ENCODE data around the gene PAX1. TPM values are rescaled to one million over a fixed set of nuclear protein-coding genes. Genes with fewer than 3 reads are reported as not detected.

PAX1 gene
- total RNA-seq, 1 donor = under 0.01 TPM

- H3K36me3 ChIP-seq (ENCODE audit: insufficient read depth, low read length) = no peaks in the 10 kb centered on the region
- H3K4me1 ChIP-seq (ENCODE audit: insufficient read depth, low read length) = no peaks in the 10 kb centered on the region
- no peak for DNase-seq (ENCODE audit: insufficient read length, low spot score, missing footprints)
- no peak for TF ChIP-seq CTCF (IDR thresholded peaks at IDR 0.05; ENCODE audit: extremely low read depth, low read depth, low read length)
- no peak overlapping the region for H3K4me3 ChIP-seq (ENCODE audit: insufficient read depth, low read length)
- H2AFZ ChIP-seq (ENCODE audit: low read length) = no peak overlapping the region
- H3K27ac ChIP-seq (ENCODE audit: low read depth, low read length) = no peak overlapping the region
- peaks cover 23% of the 10 kb centered on the region for H3K27me3 ChIP-seq (ENCODE audit: insufficient read depth, low read length)
- H3K79me2 ChIP-seq (ENCODE audit: insufficient read depth, low read length) = no peaks in the 10 kb centered on the region
- no peaks in the 10 kb centered on the region for H4K20me1 ChIP-seq (ENCODE audit: insufficient read depth, low read length)
- H3K4me2 ChIP-seq (ENCODE audit: insufficient read depth, low read length) = no peak overlapping the region
- H3K9me3 ChIP-seq (ENCODE audit: low read depth, low read length) = no peaks in the 10 kb centered on the region
These were observed 4.9 kb downstream of the PAX1 start for GRCh38 chr20:21710341-21710740.

DNA sequence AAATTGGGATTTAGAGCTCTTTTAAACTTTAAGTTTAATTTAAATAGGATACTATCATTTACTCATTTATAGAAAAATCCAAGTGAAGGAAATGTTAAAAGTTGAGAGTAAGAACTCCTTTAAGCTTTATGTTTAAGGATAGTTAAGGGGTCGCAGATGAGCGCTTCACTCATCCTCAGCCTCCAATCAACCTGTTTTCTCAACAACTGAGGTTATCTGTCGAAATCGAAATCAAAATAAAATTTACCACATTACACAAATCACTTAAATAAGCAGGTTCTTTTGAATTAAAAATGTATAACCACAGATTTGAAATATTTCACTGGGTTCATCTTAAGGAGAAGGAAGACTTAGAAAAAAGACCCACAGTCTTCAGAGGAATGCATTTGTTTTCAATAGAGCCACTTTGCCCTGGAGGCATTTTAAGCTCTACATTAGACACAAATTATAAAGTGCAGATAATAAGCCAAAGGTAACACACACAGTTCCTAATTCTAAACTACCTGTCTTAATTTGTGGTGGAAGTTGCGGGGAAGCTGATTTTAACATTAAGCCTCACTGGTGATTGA lies 5.5 kb downstream of the PAX1 start:
- no peak for TF ChIP-seq CTCF (IDR thresholded peaks at IDR 0.05; ENCODE audit: extremely low read depth, low read depth, low read length)
- H3K27me3 ChIP-seq (ENCODE audit: insufficient read depth, low read length) = peaks cover 23% of the 10 kb centered on the region
- H3K4me1 ChIP-seq (ENCODE audit: insufficient read depth, low read length) = no peaks in the 10 kb centered on the region
- no peak overlapping the region for H3K4me3 ChIP-seq (ENCODE audit: insufficient read depth, low read length)
- no peak overlapping the region for H3K4me2 ChIP-seq (ENCODE audit: insufficient read depth, low read length)
- H3K36me3 ChIP-seq (ENCODE audit: insufficient read depth, low read length) = no peaks in the 10 kb centered on the region
- peak; percentile 77 for DNase-seq (ENCODE audit: insufficient read length, low spot score, missing footprints)
- H3K9me3 ChIP-seq (ENCODE audit: low read depth, low read length) = no peaks in the 10 kb centered on the region
- no peaks in the 10 kb centered on the region for H4K20me1 ChIP-seq (ENCODE audit: insufficient read depth, low read length)
- no peak overlapping the region for H2AFZ ChIP-seq (ENCODE audit: low read length)
- H3K79me2 ChIP-seq (ENCODE audit: insufficient read depth, low read length) = no peaks in the 10 kb centered on the region
- H3K27ac ChIP-seq (ENCODE audit: low read depth, low read length) = no peak overlapping the region

DNA sequence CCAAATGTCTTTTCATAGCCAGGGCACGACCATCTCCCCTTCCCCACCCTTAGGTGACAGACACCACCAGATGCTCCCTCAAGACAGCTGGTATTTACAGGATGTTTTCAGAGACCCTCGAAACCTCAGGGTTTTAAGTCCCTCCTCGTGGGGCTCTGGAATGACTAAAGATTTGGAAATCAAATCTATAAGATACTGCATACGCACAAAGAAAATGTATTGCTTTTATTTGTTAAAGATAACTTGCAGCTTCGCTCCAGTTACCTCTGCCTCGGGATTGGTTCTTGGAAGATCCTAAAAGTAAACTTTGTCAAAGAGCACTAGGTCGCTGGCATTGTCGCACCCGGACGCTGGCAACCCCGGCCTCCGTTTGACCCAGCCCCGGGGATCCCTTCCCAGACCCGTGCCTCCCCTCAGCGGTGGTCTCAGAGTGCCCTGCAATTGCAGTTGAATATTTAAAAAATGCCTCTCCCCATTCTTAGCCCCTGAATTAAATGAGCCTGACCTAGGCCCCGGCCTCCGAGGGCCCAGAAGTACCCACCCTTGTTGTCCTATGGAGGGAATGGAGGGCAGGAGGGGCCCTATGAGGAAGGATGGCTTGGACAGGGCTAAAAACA lies 7.1 kb downstream of the PAX1 start:
- H3K27me3 ChIP-seq (ENCODE audit: insufficient read depth, low read length) = peaks cover 14% of the 10 kb centered on the region
- no peak for DNase-seq (ENCODE audit: insufficient read length, low spot score, missing footprints)
- no peaks in the 10 kb centered on the region for H4K20me1 ChIP-seq (ENCODE audit: insufficient read depth, low read length)

More for the DNA sequence above, 7.1 kb downstream of the PAX1 start:
- H3K9me3 ChIP-seq (ENCODE audit: low read depth, low read length) = no peaks in the 10 kb centered on the region
- no peak overlapping the region for H3K4me3 ChIP-seq (ENCODE audit: insufficient read depth, low read length)
- H3K4me1 ChIP-seq (ENCODE audit: insufficient read depth, low read length) = no peaks in the 10 kb centered on the region
- no peak overlapping the region for H2AFZ ChIP-seq (ENCODE audit: low read length)
- no peak overlapping the region for H3K27ac ChIP-seq (ENCODE audit: low read depth, low read length)
- no peak for TF ChIP-seq CTCF (IDR thresholded peaks at IDR 0.05; ENCODE audit: extremely low read depth, low read depth, low read length)
- no peak overlapping the region for H3K4me2 ChIP-seq (ENCODE audit: insufficient read depth, low read length)
- H3K79me2 ChIP-seq (ENCODE audit: insufficient read depth, low read length) = no peaks in the 10 kb centered on the region
- no peaks in the 10 kb centered on the region for H3K36me3 ChIP-seq (ENCODE audit: insufficient read depth, low read length)
